NCI-H1048 (cell line): ENCODE data around the gene ZNF496.

Source experiments
- DNase-seq: peaks from one replicate; lab custom pipeline; 2025; lab: John Stamatoyannopoulos, UW

Gene ZNF496

GRCh38 chr1:247328311-247328710, 3.4 kb downstream of the ZNF496 start:
- no peak for DNase-seq

GRCh38 chr1:247326411-247327130, 5.1 kb downstream of the ZNF496 start:
- no peak for DNase-seq

GRCh38 chr1:247324923-247325322, 6.7 kb downstream of the ZNF496 start:
- no peak for DNase-seq

- DNase-seq: no peak
Observed at GRCh38 chr1:247324204-247324787, 7.4 kb downstream of the ZNF496 start.

GRCh38 chr1:247322849-247323586, 8.6 kb downstream of the ZNF496 start:
- DNase-seq: no peak

GRCh38 chr1:247322442-247322841, 9.2 kb downstream of the ZNF496 start:
- no peak for DNase-seq

GRCh38 chr1:247317702-247318101, 14.0 kb downstream of the ZNF496 start:
- DNase-seq: no peak

GRCh38 chr1:247316590-247317197, 15.0 kb downstream of the ZNF496 start:
- DNase-seq: no peak

GRCh38 chr1:247304031-247304430, 27.6 kb downstream of the ZNF496 start:
- DNase-seq: no peak

- DNase-seq: no peak
Observed at GRCh38 chr1:247303216-247303615, 28.5 kb downstream of the ZNF496 start.

- no peak for DNase-seq
Observed at GRCh38 chr1:247301176-247301540, 30.5 kb downstream of the ZNF496 start.

GRCh38 chr1:247300491-247301175, 31.0 kb downstream of the ZNF496 start:
- DNase-seq: no peak

GRCh38 chr1:247299723-247300381, 31.8 kb downstream of the ZNF496 start:
- no peak for DNase-seq

GRCh38 chr1:247298701-247299100, 33.0 kb downstream of the ZNF496 start:
- no peak for DNase-seq

- DNase-seq: no peak
Observed at GRCh38 chr1:247298124-247298481, 33.6 kb downstream of the ZNF496 start.

- no peak for DNase-seq
Observed at GRCh38 chr1:247297263-247298123, 34.2 kb downstream of the ZNF496 start.

- DNase-seq: no peak
Observed at GRCh38 chr1:247296599-247297180, 35.0 kb downstream of the ZNF496 start.

GRCh38 chr1:247295746-247296145, 35.9 kb downstream of the ZNF496 start:
- DNase-seq: no peak

GRCh38 chr1:247295274-247295684, 36.4 kb downstream of the ZNF496 start:
- DNase-seq: no peak

GRCh38 chr1:247294282-247294681, 37.4 kb downstream of the ZNF496 start:
- no peak for DNase-seq
